GM19395 (cell line): ENCODE results near the gene VKORC1.

Experiments
- ATAC-seq: cut with Tn5 transposase; IDR thresholded peaks from one replicate; pipeline ENCODE4 v1.9.1; 2021; ENCODE audit warnings: mild to moderate bottlenecking, moderate library complexity; ENCODE audit not compliant: unreplicated experiment

The VKORC1 gene

GRCh38 chr16:31083981-31084380 is 10.6 kb downstream of the VKORC1 start:
- ATAC-seq = no peak

- ATAC-seq = no peak
Observed at GRCh38 chr16:31083556-31083955, 11.0 kb downstream of the VKORC1 start.

GRCh38 chr16:31083081-31083480 is 11.5 kb downstream of the VKORC1 start:
- no peak for ATAC-seq

GRCh38 chr16:31082368-31083045 is 12.1 kb downstream of the VKORC1 start:
- no peak for ATAC-seq

GRCh38 chr16:31081428-31082351 is 12.9 kb downstream of the VKORC1 start:
- no peak for ATAC-seq

- ATAC-seq = no peak
Observed at GRCh38 chr16:31080756-31081419, 13.7 kb downstream of the VKORC1 start.

- ATAC-seq = no peak
Observed at GRCh38 chr16:31080035-31080629, 14.5 kb downstream of the VKORC1 start.

GRCh38 chr16:31079342-31079944 is 15.2 kb downstream of the VKORC1 start:
- no peak for ATAC-seq

GRCh38 chr16:31078597-31079341 is 15.8 kb downstream of the VKORC1 start:
- ATAC-seq = no peak

GRCh38 chr16:31077592-31078396 is 16.8 kb downstream of the VKORC1 start:
- no peak for ATAC-seq

GRCh38 chr16:31077024-31077423 is 17.6 kb downstream of the VKORC1 start:
- no peak for ATAC-seq

GRCh38 chr16:31076319-31076718 is 18.3 kb downstream of the VKORC1 start:
- no peak for ATAC-seq

- no peak for ATAC-seq
Observed at GRCh38 chr16:31074814-31075183, 19.8 kb downstream of the VKORC1 start.

- ATAC-seq = peak; percentile 72
Observed at GRCh38 chr16:31073970-31074813, 20.4 kb downstream of the VKORC1 start, which contains the start of the genes ZNF646 and ZNF668. TSS of gene ZNF646 (plus strand) at chr16:31074422. CDS start at chr16:31076325, 1,903 bp downstream. TSS of gene ZNF668 (minus strand) at chr16:31074240. CDS start at chr16:31064459, 9,781 bp downstream.

- peak; percentile 54 for ATAC-seq
Observed at GRCh38 chr16:31073142-31073969, 21.2 kb downstream of the VKORC1 start.

GRCh38 chr16:31072540-31073141 is 22.0 kb downstream of the VKORC1 start:
- no peak for ATAC-seq

GRCh38 chr16:31071861-31072260 is 22.7 kb downstream of the VKORC1 start:
- no peak for ATAC-seq
